Measurements from ENCODE around the gene MTMR6. TPM values are rescaled to one million over a fixed set of nuclear protein-coding genes. Genes with fewer than 3 reads are reported as not detected.
A peak's percentile ranks its signal among the peaks of the same experiment; 100 is the strongest.

Gene MTMR6
- total RNA-seq, 1 experiment from 2014 or later: 31.6 TPM

- DNase-seq (ENCODE audit: low spot score): no peak
These were observed 6.9 kb downstream of the MTMR6 start for GRCh38 chr13:25280396-25280795.

- peak; percentile 4 for DNase-seq (ENCODE audit: low spot score)
These were observed 10.5 kb downstream of the MTMR6 start for GRCh38 chr13:25276748-25277147.

GRCh38 chr13:25268561-25268960, 18.7 kb downstream of the MTMR6 start:
- DNase-seq (ENCODE audit: low spot score): no peak

- DNase-seq (ENCODE audit: low spot score): peak; percentile 2
These were observed 19.6 kb downstream of the MTMR6 start for GRCh38 chr13:25267715-25268114.

GRCh38 chr13:25266706-25267105, 20.6 kb downstream of the MTMR6 start:
- DNase-seq (ENCODE audit: low spot score): no peak

DNA sequence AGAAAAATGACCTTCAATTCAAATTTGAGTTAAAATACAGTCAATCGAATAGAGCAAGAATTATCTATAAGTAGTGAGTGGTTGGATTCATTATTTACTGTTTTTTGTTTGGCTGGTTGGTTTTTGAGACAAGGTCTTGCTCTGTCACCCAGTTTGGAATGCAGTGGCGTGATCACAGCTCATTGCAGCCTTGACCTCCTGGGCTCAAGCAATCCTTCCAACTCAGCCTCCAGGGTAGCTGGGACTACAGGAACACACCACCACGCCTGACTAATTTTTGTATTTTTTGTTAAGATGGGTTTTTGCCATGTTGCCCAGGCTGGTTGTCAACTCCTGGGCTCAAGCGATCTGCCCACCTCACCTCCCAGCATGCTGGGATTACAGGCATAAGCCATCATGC, 25.0 kb downstream of the MTMR6 start:
- no peak for DNase-seq (ENCODE audit: low spot score)

DNA sequence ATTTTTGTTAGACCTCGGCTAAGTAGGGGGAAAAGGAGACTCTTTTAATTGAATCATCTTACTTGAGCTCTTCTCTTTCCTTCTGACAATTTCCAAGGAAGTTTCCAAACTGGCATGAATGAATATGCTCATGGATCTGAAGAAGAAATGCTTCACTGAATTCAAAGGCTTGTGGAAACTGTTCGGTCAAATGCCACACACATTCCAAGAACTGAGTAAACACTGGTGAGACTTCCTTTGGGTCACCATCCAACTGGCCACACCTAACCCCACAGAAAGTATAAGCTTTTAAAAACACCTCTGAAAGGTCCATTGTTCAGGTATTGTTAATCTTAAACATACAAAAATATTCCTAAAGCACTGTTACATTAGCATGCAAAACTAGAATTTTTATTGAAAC, 33.6 kb downstream of the MTMR6 start:
- peak; percentile 14 for DNase-seq (ENCODE audit: low spot score)

DNA sequence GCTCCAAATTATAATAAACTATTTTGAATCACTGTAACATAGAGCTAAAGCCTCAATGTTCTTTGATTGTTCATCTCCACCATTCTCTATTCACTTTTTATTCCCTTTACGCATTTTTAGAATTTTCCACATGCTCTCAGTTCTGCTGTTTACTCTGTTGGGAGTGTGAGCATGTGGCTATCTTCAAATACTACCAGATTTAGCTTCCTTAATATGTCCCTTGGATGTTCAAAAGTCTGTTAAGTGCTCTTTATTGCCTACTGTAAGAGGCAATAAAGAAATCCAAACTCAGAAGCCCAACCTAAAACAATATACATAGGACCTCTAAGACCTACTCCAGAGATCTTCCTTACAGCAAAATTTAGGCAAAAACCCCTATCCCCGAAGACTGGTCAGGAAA, 34.5 kb downstream of the MTMR6 start:
- DNase-seq (ENCODE audit: low spot score): no peak

GRCh38 chr13:25252225-25252624, 35.1 kb downstream of the MTMR6 start:
- no peak for DNase-seq (ENCODE audit: low spot score)

DNA sequence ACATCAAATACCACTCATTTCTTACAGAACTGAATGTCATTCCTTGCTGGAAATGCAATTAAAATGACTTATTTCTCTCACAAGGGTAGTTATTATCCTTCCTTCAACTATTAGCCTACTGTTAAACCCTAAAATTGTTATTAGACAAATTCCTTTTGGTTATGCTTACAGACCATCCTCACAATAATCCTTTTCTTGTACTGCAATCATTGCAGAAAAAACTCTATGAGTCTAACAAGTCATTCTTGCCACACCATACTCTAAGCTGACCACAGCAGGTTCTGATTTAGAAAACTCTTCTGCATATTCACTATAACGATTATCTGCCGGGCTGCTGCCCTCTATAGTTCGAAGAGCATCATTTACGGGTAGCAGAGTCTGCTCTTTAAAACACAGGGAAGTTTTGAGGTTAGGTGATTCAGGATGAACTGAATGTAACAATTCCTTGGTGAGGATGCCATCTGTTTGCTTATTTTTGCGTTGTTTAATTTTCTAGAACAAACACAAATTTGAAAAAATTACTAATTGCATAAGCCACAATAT, 38.2 kb downstream of the MTMR6 start:
- peak; percentile 21 for DNase-seq (ENCODE audit: low spot score)

GRCh38 chr13:25248071-25248470, 39.2 kb downstream of the MTMR6 start:
- no peak for DNase-seq (ENCODE audit: low spot score)

GRCh38 chr13:25247360-25247759, 39.9 kb downstream of the MTMR6 start:
- DNase-seq (ENCODE audit: low spot score): no peak

DNA sequence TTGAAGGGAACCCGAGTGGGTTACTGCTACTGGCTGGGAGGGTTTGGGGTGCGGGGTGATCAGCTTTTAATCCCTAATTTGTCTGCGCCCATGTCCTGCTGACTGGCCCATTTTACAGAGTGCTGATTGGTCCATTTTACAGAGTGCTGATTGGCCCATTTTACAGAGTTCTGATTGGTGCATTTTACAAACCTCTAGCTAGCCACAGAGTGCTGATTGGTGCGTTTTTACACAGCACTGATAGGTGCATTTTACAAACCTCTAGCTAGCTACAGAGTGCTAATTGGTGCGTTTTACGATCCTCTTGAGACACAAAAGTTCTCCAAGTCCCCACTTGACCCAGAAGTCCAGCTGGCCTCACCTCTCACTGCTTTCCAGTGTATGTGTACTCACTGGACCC, 43.2 kb downstream of the MTMR6 start:
- no peak for DNase-seq (ENCODE audit: low spot score)

DNA sequence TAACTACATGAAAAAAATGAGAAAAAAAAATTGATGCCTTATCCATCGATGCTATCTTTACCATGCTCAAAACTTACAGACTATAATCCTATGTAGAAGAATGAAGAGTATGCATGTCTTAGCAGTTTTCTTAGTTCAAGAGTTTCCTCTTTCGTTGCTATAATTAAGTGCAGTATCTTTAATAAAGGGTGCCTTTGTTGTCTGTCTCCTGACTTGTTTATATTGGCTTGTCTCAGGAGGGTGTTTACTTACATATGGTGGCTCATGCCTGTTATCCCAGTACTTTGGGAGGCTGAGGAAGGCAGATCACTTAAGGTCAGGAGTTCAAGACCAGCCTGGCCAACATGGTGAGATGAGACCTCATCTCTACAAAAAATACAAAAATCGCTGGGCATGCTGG, 44.3 kb downstream of the MTMR6 start:
- no peak for DNase-seq (ENCODE audit: low spot score)

- no peak for DNase-seq (ENCODE audit: low spot score)
These were observed 46.3 kb downstream of the MTMR6 start for GRCh38 chr13:25241007-25241406.

DNA sequence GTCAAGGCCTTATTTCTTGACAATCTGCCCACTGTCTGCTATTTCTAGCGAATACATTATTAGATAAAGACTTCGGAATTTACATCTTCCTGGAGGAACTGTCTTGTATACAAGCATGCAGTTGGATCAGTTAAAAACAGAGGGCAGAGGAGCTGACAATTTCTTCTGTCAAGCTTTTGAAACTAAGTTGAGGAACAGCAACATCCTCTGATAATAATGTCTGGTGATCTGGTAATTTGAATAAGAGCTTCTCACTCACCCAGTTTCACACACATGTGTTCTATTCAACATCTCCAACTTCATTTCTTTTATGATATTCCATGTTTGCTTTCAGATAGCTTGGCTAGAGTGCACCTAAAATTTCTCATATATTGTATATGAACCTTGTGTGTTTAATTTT, 50.2 kb downstream of the MTMR6 start:
- no peak for DNase-seq (ENCODE audit: low spot score)

- no peak for DNase-seq (ENCODE audit: low spot score)
These were observed 53.4 kb downstream of the MTMR6 start for GRCh38 chr13:25233861-25234260.

DNA sequence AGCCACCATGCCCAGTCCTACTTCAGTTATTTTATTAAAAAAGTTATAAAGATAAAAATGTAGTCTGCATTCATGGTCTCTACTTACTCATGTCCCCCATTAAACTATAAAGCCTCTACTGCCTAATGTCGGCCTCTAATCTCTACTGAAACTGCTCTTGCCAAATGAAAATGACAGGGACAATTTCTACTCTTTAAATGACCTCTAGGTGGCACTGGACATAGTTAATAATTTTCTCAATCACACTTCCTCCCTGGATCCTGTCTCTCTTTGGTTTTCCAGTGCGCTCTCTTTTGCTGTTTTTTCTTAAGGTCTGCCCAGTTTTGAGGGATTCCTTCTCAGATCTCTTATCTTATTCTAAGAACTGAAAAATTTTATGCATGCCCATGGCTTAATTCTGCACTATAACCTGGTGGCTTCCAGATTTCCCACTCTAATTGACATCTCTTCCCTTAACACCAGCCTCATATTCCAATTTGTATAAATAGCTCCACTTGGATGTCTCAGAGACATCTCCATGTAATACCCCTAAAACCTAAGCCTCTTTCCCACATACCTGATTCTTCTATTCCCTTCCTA, 54.3 kb downstream of the MTMR6 start:
- DNase-seq (ENCODE audit: low spot score): peak; percentile 31

DNA sequence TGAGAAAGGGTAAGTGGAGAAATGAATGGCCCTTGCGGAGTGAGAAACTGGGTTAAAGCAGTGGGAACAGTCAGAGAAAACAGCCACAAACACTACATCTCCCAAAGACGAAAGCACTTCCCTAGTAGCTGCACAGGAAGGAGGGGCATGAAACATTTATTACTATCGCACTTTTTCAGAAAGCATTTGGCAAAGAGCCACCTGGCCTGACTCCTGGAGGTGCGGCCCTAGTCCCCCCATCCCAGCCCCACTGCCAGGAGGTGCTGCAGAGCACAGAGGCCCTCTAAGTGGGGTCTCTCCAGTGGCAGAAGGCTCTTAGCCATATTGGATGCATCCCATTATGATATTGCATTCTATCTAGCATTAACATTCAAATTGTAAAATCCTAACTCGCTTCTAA, 55.8 kb downstream of the MTMR6 start:
- no peak for DNase-seq (ENCODE audit: low spot score)

- no peak for DNase-seq (ENCODE audit: low spot score)
These were observed 59.6 kb downstream of the MTMR6 start for GRCh38 chr13:25227690-25228089.

- DNase-seq (ENCODE audit: low spot score): no peak
These were observed 61.3 kb downstream of the MTMR6 start for GRCh38 chr13:25225970-25226369.

DNA sequence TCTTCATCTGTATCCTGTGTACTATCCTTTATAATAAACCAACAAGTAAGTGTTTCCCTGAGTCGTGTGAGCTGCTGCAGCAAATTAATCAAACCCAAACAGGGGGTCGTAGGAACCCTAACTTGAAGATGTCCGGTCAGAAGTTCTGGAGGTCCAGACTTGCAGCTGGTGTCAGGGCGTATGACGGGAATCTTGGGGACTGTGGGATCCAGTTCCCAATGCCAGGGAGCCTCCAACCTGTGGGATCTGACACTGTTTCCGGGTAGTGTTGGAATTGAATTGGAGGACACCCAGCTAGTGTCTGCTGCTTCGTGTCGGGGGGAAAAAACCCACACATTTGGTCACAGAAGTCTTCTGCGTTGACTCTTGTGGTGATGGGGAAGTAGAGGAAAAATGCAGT, 63.1 kb downstream of the MTMR6 start:
- no peak for DNase-seq (ENCODE audit: low spot score)

DNA sequence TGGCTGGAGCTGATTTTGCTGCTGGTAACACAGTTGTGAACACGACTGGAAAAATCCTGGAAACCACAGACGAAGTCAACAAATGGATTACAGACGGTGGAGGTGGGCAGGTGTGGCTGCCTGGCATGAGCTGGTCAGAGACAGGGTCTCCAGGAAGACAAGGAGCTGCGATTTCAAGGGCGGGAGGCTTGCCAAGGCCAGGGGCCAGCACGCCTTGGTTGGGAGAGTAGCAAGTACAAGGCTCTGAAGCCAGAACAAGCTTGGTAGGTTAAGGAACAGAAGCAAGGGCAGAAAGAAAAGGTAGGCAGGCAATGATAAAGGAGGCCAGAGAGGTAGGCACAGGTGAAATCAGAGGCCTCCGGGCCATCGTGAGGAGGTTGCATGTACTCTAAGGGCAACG, 64.5 kb downstream of the MTMR6 start:
- no peak for DNase-seq (ENCODE audit: low spot score)

GRCh38 chr13:25218019-25218418, 69.3 kb downstream of the MTMR6 start:
- DNase-seq (ENCODE audit: low spot score): no peak

Data from A172 (cell line).